ENCODE results near the gene KLF16. TPM values are rescaled to one million over a fixed set of nuclear protein-coding genes. Genes with fewer than 3 reads are reported as not detected.

Gene KLF16
- total and polyA plus RNA-seq, 2 experiments from 2014 or later: 8.9 to 20.2 TPM

- Mint-ChIP-seq H3K4me3 (no peak overlapping the region), H3K9me3 (no peaks in the 10 kb centered on the region), H3K27me3 (ENCODE audit: insufficient read depth, low read depth, poor library complexity) (peaks cover 4% of the 10 kb centered on the region), H3K4me1 (peaks cover 3% of the 10 kb centered on the region; the same call in 1 of the 3 replicates), H3K27ac (no peak overlapping the region), H3K36me3 (ENCODE audit: low read depth) (peaks cover 33% of the 10 kb centered on the region)
- Histone ChIP-seq H3K4me1 (ENCODE audit: insufficient read depth) (no peaks in the 10 kb centered on the region), H3K4me2 (no peak overlapping the region), H3F3A (replicated peaks; ENCODE audit: low read depth) (no peaks in the 10 kb centered on the region), H3K36me3 (ENCODE audit: insufficient read depth) (no peaks in the 10 kb centered on the region; the same call in 1 of the 2 replicates), H4K20me1 (replicated peaks; ENCODE audit: insufficient read depth) (no peaks in the 10 kb centered on the region), H3K79me2 (replicated peaks; ENCODE audit: insufficient read depth) (no peaks in the 10 kb centered on the region), H2AFZ (no peak overlapping the region), H3K27ac (ENCODE audit: low read depth) (no peak overlapping the region), H3K27me3 (ENCODE audit: insufficient read depth) (no peaks in the 10 kb centered on the region), H3K4me3 (no peak overlapping the region), H3K9me2 (ENCODE audit: insufficient read depth) (no peaks in the 10 kb centered on the region)
- TF ChIP-seq POLR2AphosphoS5 (IDR thresholded peaks at IDR 0.05; ENCODE audit: low read depth) (no peak), STAT1 (IDR thresholded peaks at IDR 0.05; ENCODE audit: unreplicated experiment) (no peak), EZH2phosphoT487 (IDR thresholded peaks at IDR 0.05; ENCODE audit: unreplicated experiment) (no peak), ZNF331 (CRISPR knock-in tag; IDR thresholded peaks at IDR 0.05; ENCODE audit: low read depth) (no peak), ETS1 (IDR thresholded peaks at IDR 0.05) (no peak), CREB1 (CRISPR knock-in tag; IDR thresholded peaks at IDR 0.05; ENCODE audit: low read depth) (no peak), NANOG (IDR thresholded peaks at IDR 0.05; ENCODE audit: borderline replicate concordance) (no peak)
- TF ChIP-seq, protein P1, sequence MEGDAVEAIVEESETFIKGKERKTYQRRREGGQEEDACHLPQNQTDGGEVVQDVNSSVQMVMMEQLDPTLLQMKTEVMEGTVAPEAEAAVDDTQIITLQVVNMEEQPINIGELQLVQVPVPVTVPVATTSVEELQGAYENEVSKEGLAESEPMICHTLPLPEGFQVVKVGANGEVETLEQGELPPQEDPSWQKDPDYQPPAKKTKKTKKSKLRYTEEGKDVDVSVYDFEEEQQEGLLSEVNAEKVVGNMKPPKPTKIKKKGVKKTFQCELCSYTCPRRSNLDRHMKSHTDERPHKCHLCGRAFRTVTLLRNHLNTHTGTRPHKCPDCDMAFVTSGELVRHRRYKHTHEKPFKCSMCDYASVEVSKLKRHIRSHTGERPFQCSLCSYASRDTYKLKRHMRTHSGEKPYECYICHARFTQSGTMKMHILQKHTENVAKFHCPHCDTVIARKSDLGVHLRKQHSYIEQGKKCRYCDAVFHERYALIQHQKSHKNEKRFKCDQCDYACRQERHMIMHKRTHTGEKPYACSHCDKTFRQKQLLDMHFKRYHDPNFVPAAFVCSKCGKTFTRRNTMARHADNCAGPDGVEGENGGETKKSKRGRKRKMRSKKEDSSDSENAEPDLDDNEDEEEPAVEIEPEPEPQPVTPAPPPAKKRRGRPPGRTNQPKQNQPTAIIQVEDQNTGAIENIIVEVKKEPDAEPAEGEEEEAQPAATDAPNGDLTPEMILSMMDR (conservative IDR thresholded peaks at IDR 0.05; ENCODE audit: low read depth in 2 of 2): no peak
- no peak for DNase-seq (ENCODE audit: low spot score)
- no peak for ATAC-seq
Observed at GRCh38 chr19:1819341-1820255, 43.8 kb downstream of the KLF16 start.

- peaks cover 3% of the 10 kb centered on the region; the same call in 1 of the 3 replicates for H3K4me1 Mint-ChIP-seq
- DNase-seq (ENCODE audit: low spot score): no peak
- Histone ChIP-seq H3K27me3 (ENCODE audit: insufficient read depth) (no peaks in the 10 kb centered on the region), H4K20me1 (replicated peaks; ENCODE audit: insufficient read depth) (no peaks in the 10 kb centered on the region), H3K27ac (ENCODE audit: low read depth) (no peak overlapping the region), H3K79me2 (replicated peaks; ENCODE audit: insufficient read depth) (no peaks in the 10 kb centered on the region), H3F3A (replicated peaks; ENCODE audit: low read depth) (no peaks in the 10 kb centered on the region), H3K36me3 (ENCODE audit: insufficient read depth) (no peaks in the 10 kb centered on the region; the same call in 1 of the 2 replicates), H3K4me3 (no peak overlapping the region), H3K9me2 (ENCODE audit: insufficient read depth) (no peaks in the 10 kb centered on the region), H3K4me1 (ENCODE audit: insufficient read depth) (no peaks in the 10 kb centered on the region), H3K4me2 (no peak overlapping the region), H2AFZ (no peak overlapping the region)
- peaks cover 9% of the 10 kb centered on the region for H3K27me3 Mint-ChIP-seq (ENCODE audit: insufficient read depth, low read depth, poor library complexity)
- no peak for ATAC-seq
- no peak overlapping the region for H3K4me3 Mint-ChIP-seq
- no peak overlapping the region for H3K27ac Mint-ChIP-seq
- no peaks in the 10 kb centered on the region for H3K9me3 Mint-ChIP-seq
- peaks cover 28% of the 10 kb centered on the region for H3K36me3 Mint-ChIP-seq (ENCODE audit: low read depth)
- TF ChIP-seq JUNB (IDR thresholded peaks at IDR 0.05; ENCODE audit: unreplicated experiment) (no peak), NANOG (IDR thresholded peaks at IDR 0.05; ENCODE audit: borderline replicate concordance) (no peak), EZH2 (IDR thresholded peaks at IDR 0.05; ENCODE audit: low read depth, unreplicated experiment) (no peak), CREB1 (CRISPR knock-in tag; IDR thresholded peaks at IDR 0.05; ENCODE audit: low read depth) (no peak), ZNF331 (CRISPR knock-in tag; IDR thresholded peaks at IDR 0.05; ENCODE audit: low read depth) (no peak), STAT1 (IDR thresholded peaks at IDR 0.05; ENCODE audit: unreplicated experiment) (no peak)
- TF ChIP-seq, protein P2, sequence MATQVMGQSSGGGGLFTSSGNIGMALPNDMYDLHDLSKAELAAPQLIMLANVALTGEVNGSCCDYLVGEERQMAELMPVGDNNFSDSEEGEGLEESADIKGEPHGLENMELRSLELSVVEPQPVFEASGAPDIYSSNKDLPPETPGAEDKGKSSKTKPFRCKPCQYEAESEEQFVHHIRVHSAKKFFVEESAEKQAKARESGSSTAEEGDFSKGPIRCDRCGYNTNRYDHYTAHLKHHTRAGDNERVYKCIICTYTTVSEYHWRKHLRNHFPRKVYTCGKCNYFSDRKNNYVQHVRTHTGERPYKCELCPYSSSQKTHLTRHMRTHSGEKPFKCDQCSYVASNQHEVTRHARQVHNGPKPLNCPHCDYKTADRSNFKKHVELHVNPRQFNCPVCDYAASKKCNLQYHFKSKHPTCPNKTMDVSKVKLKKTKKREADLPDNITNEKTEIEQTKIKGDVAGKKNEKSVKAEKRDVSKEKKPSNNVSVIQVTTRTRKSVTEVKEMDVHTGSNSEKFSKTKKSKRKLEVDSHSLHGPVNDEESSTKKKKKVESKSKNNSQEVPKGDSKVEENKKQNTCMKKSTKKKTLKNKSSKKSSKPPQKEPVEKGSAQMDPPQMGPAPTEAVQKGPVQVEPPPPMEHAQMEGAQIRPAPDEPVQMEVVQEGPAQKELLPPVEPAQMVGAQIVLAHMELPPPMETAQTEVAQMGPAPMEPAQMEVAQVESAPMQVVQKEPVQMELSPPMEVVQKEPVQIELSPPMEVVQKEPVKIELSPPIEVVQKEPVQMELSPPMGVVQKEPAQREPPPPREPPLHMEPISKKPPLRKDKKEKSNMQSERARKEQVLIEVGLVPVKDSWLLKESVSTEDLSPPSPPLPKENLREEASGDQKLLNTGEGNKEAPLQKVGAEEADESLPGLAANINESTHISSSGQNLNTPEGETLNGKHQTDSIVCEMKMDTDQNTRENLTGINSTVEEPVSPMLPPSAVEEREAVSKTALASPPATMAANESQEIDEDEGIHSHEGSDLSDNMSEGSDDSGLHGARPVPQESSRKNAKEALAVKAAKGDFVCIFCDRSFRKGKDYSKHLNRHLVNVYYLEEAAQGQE (IDR thresholded peaks at IDR 0.05; ENCODE audit: unreplicated experiment): no peak
Observed at GRCh38 chr19:1818549-1819195, 44.7 kb downstream of the KLF16 start.

Data from GM23338 (cell line).